IMR-90 (cell line): Measurements from ENCODE around the gene PLA2G4C. TPM values are rescaled to one million over a fixed set of nuclear protein-coding genes. Genes with fewer than 3 reads are reported as not detected.

ENCODE experiments used
- ATAC-seq: fragments of 200-7000 bp; cut with Tn5 transposase; 2 replicates; pipeline ENCODE4 v1.9.1; 2020; ENCODE audit warnings: low read depth, mild to moderate bottlenecking, moderate library complexity
- BruUV-seq: library from RNA; stranded (reverse); fragments of 400-500 nt; replicated peaks from 2 replicates; lab custom pipeline; 2021; lab: Mats Ljungman, UMichigan
- CTCF ChIA-PET: fragments of 300-600 bp; formaldehyde crosslinking; extraction: SDS; loops from one replicate; lab custom pipeline; 2021; ENCODE audit warnings: antibody characterized with exemption; lab: Yijun Ruan, JAX
- POLR2A ChIA-PET: fragments of 300-600 bp; sonication (Branson Sonifier 250); formaldehyde crosslinking; loops from one replicate; lab custom pipeline; 2022; ENCODE audit warnings: antibody characterized with exemption; ENCODE audit not compliant: unreplicated experiment; lab: Charles Lee
- DNase-seq: peaks from one replicate; pipeline ENCODE4 v3.0.0; 2013
- H2AFZ ChIP-seq: replicated peaks from 2 replicates; pipeline ENCODE3; 2013; ENCODE audit warnings: low read length, mild to moderate bottlenecking; ENCODE audit not compliant: poor library complexity
- H2AK5ac ChIP-seq: 2 replicates; pipeline ENCODE4 v1.6.1; 2013; ENCODE audit warnings: low read depth, low read length, inconsistent platforms
- H2AK9ac ChIP-seq: replicated peaks from 2 replicates; pipeline ENCODE3; 2013; ENCODE audit warnings: mild to moderate bottlenecking, low read depth, low read length, moderate library complexity; ENCODE audit not compliant: poor library complexity
- H2BK120ac ChIP-seq: 2 replicates; pipeline ENCODE4 v1.6.1; 2013; ENCODE audit warnings: low read depth, low read length, inconsistent platforms
- H2BK15ac ChIP-seq: 3 replicates; pipeline ENCODE4 v1.6.1; 2013; ENCODE audit warnings: low read depth, low read length, inconsistent platforms
- H2BK20ac ChIP-seq: 2 replicates; pipeline ENCODE4 v1.6.1; 2013; ENCODE audit warnings: low read depth, mild to moderate bottlenecking, inconsistent platforms, low read length, moderate library complexity
- H2BK5ac ChIP-seq: 2 replicates; pipeline ENCODE4 v1.6.1; 2013; ENCODE audit warnings: mild to moderate bottlenecking, low read depth, low read length, inconsistent platforms; ENCODE audit not compliant: poor library complexity, severe bottlenecking
- H3K14ac ChIP-seq: replicated peaks from 2 replicates; pipeline ENCODE4 v1.6.1; 2013; ENCODE audit warnings: low read depth, low read length, inconsistent platforms
- H3K18ac ChIP-seq: 2 replicates; pipeline ENCODE4 v1.6.1; 2013; ENCODE audit warnings: low read depth, low read length, control low read depth
- H3K23ac ChIP-seq: 2 replicates; pipeline ENCODE4 v1.6.1; 2013; ENCODE audit warnings: low read depth, low read length, inconsistent platforms
- H3K27ac ChIP-seq: 2 replicates; pipeline ENCODE4 v1.5.1; 2013; ENCODE audit warnings: mild to moderate bottlenecking, control low read depth, low read length; ENCODE audit not compliant: insufficient read depth
- H3K27me3 ChIP-seq: 2 replicates; pipeline ENCODE4 v1.6.1; 2013; ENCODE audit warnings: low read length; ENCODE audit not compliant: control insufficient read depth, insufficient read depth
- H3K36me3 ChIP-seq: 2 replicates; pipeline ENCODE4 v1.6.1; 2013; ENCODE audit warnings: low read length, mixed read lengths; ENCODE audit not compliant: control insufficient read depth, insufficient read depth
- H3K4ac ChIP-seq: 2 replicates; pipeline ENCODE4 v1.6.1; 2013; ENCODE audit warnings: low read depth, low read length, inconsistent platforms
- H3K4me1 ChIP-seq: 2 replicates; pipeline ENCODE4 v1.6.1; 2013; ENCODE audit warnings: low read length, mixed read lengths; ENCODE audit not compliant: control insufficient read depth, insufficient read depth
- H3K4me2 ChIP-seq: 2 replicates; pipeline ENCODE4 v1.6.1; 2013; ENCODE audit warnings: low read depth, mild to moderate bottlenecking, control low read depth, low read length, moderate library complexity
- H3K4me3 ChIP-seq: 2 replicates; pipeline ENCODE4 v1.5.1; 2013; ENCODE audit warnings: low read depth, mild to moderate bottlenecking, control low read depth, low read length, moderate library complexity; ENCODE audit not compliant: insufficient read depth
- H3K56ac ChIP-seq: 2 replicates; pipeline ENCODE4 v1.6.1; 2013; ENCODE audit warnings: low read length, inconsistent platforms; ENCODE audit not compliant: insufficient read depth; ENCODE audit errors: extremely low read depth
- H3K79me1 ChIP-seq, 2 experiments: 2 replicates each; pipeline ENCODE4 v1.6.1; 2013; ENCODE audit warnings: low read length in 2 of 2, inconsistent platforms in 1 of 2, low read depth in 1 of 2
- H3K9ac ChIP-seq: 2 replicates; pipeline ENCODE4 v1.6.1; 2013; ENCODE audit warnings: low read depth, low read length, control low read depth
- H3K9me1 ChIP-seq: 2 replicates; pipeline ENCODE4 v1.6.1; 2013; ENCODE audit warnings: low read length, inconsistent platforms; ENCODE audit not compliant: insufficient read depth
- H3K9me3 ChIP-seq: 2 replicates; pipeline ENCODE4 v1.6.1; 2013; ENCODE audit warnings: low read length; ENCODE audit not compliant: control insufficient read depth, insufficient read depth
- H4K20me1 ChIP-seq: 2 replicates; pipeline ENCODE4 v1.6.1; 2013; ENCODE audit warnings: low read length, inconsistent platforms; ENCODE audit not compliant: insufficient read depth
- H4K5ac ChIP-seq: 2 replicates; pipeline ENCODE4 v1.6.1; 2013; ENCODE audit warnings: mild to moderate bottlenecking, low read depth, low read length, control low read depth
- H4K8ac ChIP-seq, 2 experiments: 2 replicates each; pipeline ENCODE4 v1.6.1; 2013; ENCODE audit warnings: low read depth in 2 of 2, low read length in 2 of 2, control low read depth in 1 of 2, inconsistent platforms in 1 of 2
- H4K91ac ChIP-seq: 2 replicates; pipeline ENCODE4 v1.6.1; 2013; ENCODE audit warnings: low read depth, low read length, inconsistent platforms; ENCODE audit not compliant: insufficient read depth
- POLR2A ChIP-seq: IDR thresholded peaks from 2 replicates; pipeline ENCODE4 v1.6.1; 2012; ENCODE audit warnings: mild to moderate bottlenecking, low read depth, low read length
- WGBS, 2 experiments: methylation state at CpG; one replicate each; pipeline versions ENCODE4 v1.1.5 to v1.1.7; 2013; ENCODE audit warnings: missing lambda C conversion rate in 2 of 2; ENCODE audit not compliant: insufficient read length in 1 of 2; ENCODE audit errors: extremely low coverage in 2 of 2; 5-methylcytosine and 5-hydroxymethylcytosine counted together
- dilution Hi-C: fragments of 300-500 bp; cut with HindIII; formaldehyde crosslinking; loops from one replicate; pipeline ENCODE4 v1.14.3; 2018; ENCODE audit warnings: low sequenced_read_pairs; ENCODE audit not compliant: unreplicated experiment
- in situ Hi-C: fragments of 300-500 bp; cut with MboI; formaldehyde crosslinking; loops from 3 replicates; pipeline ENCODE4 v1.14.3; 2019; ENCODE audit warnings: low sequenced_read_pairs, inconsistent platforms, mixed read lengths
- intact Hi-C: fragments of 100-400 bp; cut with micrococcal nuclease; formaldehyde crosslinking; loops from 2 replicates; pipeline ENCODE4 v1.10.0; 2022
- polyA plus RNA-seq, 3 experiments: library from polyadenylated mRNA; depleted of rRNA; stranded (reverse); fragments of >200 nt; gene quantifications; 2 replicates each; pipeline ENCODE4 v1.2.3, GENCODE V29; 2012; ENCODE audit warnings: low replicate concordance in 1 of 3
- total RNA-seq: library from RNA; depleted of rRNA; stranded (reverse); fragments of >200 nt; gene quantifications from 2 replicates; pipeline ENCODE4 v1.2.3, GENCODE V29; 2012
- TF ChIP-seq, protein P1 (sequence below): conservative IDR thresholded peaks from 2 replicates; pipeline ENCODE4 v1.5.1; 2012; ENCODE audit warnings: mild to moderate bottlenecking, low read depth, low read length, improper control_type of control experiment

PLA2G4C gene
- total and polyA plus RNA-seq, 2 of the 4 experiments (the other 2 are of a cell fraction), result 4.3 to 5.7 TPM

DNA sequence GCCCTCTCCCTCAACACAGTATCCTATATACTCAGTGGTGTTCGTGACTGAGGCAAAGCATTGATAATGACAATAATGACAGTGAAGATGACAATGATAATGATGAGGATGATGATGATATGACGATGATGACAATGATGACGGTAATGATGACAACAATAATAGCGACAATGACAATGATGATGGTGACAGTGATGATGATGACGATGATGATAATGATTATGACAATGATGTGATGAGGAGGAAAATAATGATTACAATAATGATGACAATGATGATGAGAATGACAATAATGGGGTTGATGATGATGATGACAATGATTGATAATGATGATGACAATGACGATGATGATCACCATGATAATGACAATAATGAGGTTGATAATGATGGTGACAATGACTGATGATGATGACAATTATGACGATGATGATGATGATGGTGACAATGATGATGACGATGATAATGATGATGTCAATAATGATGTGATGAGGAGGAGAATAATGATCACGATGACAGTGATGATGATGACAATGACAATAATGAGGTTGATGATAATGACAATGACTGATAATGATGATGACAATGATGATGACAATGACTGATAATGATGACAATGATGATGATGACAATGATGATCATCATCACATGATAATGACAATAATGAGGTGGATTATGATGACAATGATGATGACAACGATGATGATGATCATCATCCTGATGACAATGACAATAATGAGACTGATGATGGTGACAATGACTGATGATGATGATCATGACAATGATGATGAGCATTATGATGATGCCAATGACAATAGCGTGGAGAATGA lies 99.5 kb downstream of the PLA2G4C start:
- Histone ChIP-seq H4K91ac (no peak overlapping the region), H2AK5ac (no peak overlapping the region), H3K4me2 (no peak overlapping the region), H2BK20ac (no peak overlapping the region), H4K20me1 (no peaks in the 10 kb centered on the region), H3K9ac (no peak overlapping the region), H2BK5ac (no peak overlapping the region), H3K18ac (no peak overlapping the region), H3K14ac (no peak overlapping the region), H3K9me3 (no peaks in the 10 kb centered on the region), H3K23ac (no peak overlapping the region), H3K4me3 (no peak overlapping the region), H2BK15ac (no peak overlapping the region), H3K27ac (no peak overlapping the region), H2AK9ac (no peak overlapping the region), H3K56ac (no peak overlapping the region), H3K36me3 (no peaks in the 10 kb centered on the region), H3K27me3 (no peaks in the 10 kb centered on the region), H2AFZ (no peak overlapping the region), H2BK120ac (no peak overlapping the region), H4K8ac (no peak overlapping the region), H3K4ac (no peak overlapping the region), H3K9me1 (no peaks in the 10 kb centered on the region), H3K4me1 (no peaks in the 10 kb centered on the region), H4K5ac (no peak overlapping the region), H3K79me1 (no peaks in the 10 kb centered on the region)
- POLR2A ChIA-PET, result no interaction called here
- dilution Hi-C loops, result no loop called here
- DNase-seq, result no peak
- TF ChIP-seq, protein P1, sequence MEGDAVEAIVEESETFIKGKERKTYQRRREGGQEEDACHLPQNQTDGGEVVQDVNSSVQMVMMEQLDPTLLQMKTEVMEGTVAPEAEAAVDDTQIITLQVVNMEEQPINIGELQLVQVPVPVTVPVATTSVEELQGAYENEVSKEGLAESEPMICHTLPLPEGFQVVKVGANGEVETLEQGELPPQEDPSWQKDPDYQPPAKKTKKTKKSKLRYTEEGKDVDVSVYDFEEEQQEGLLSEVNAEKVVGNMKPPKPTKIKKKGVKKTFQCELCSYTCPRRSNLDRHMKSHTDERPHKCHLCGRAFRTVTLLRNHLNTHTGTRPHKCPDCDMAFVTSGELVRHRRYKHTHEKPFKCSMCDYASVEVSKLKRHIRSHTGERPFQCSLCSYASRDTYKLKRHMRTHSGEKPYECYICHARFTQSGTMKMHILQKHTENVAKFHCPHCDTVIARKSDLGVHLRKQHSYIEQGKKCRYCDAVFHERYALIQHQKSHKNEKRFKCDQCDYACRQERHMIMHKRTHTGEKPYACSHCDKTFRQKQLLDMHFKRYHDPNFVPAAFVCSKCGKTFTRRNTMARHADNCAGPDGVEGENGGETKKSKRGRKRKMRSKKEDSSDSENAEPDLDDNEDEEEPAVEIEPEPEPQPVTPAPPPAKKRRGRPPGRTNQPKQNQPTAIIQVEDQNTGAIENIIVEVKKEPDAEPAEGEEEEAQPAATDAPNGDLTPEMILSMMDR, result no peak
- TF ChIP-seq POLR2A, result no peak
- CTCF ChIA-PET, result no interaction called here
- no peak for ATAC-seq
- 84% methylated on average over 9 of the region's 11 CpGs; no CpG with 5 or more reads in 1 of the 2 experiments for WGBS, 2 experiments
- intact Hi-C loops, result no loop called here
- in situ Hi-C loops, result no loop called here
- no TSS peak for BruUV-seq
